ENCODE data around the gene KDM6A.
"Not testable (repeated sequence)": the region's sequence is repeated elsewhere in the genome, so short reads cannot be mapped to it uniquely, and the experiment has no call there.

Gene KDM6A

GRCh38 chrX:45110494-45110893 is 237.5 kb downstream of the KDM6A start:
- DNase-seq (ENCODE audit: low read depth), result no peak

- no peak for DNase-seq (ENCODE audit: low read depth)
These were observed 253.2 kb downstream of the KDM6A start for GRCh38 chrX:45126158-45126557.

- DNase-seq (ENCODE audit: low read depth), result no peak
These were observed 256.0 kb downstream of the KDM6A start for GRCh38 chrX:45128896-45129454.

- no peak for DNase-seq (ENCODE audit: low read depth)
These were observed 260.5 kb downstream of the KDM6A start for GRCh38 chrX:45133465-45133864.

GRCh38 chrX:45134315-45134731 is 261.3 kb downstream of the KDM6A start:
- DNase-seq (ENCODE audit: low read depth), result no peak

- DNase-seq (ENCODE audit: low read depth), result no peak
These were observed 261.8 kb downstream of the KDM6A start for GRCh38 chrX:45134775-45135174.

GRCh38 chrX:45135391-45136075 is 262.5 kb downstream of the KDM6A start:
- DNase-seq (ENCODE audit: low read depth), result not testable (repeated sequence)

- DNase-seq (ENCODE audit: low read depth), result no peak
These were observed 264.5 kb downstream of the KDM6A start for GRCh38 chrX:45137531-45137930.

- DNase-seq (ENCODE audit: low read depth), result no peak
These were observed 265.5 kb downstream of the KDM6A start for GRCh38 chrX:45138525-45138924.

GRCh38 chrX:45140812-45141211 is 267.8 kb downstream of the KDM6A start:
- no peak for DNase-seq (ENCODE audit: low read depth)

GRCh38 chrX:45142185-45142584 is 269.2 kb downstream of the KDM6A start:
- DNase-seq (ENCODE audit: low read depth), result no peak

- no peak for DNase-seq (ENCODE audit: low read depth)
These were observed 270.5 kb downstream of the KDM6A start for GRCh38 chrX:45143455-45143854.

GRCh38 chrX:45145492-45146215 is 272.7 kb downstream of the KDM6A start:
- DNase-seq (ENCODE audit: low read depth), result no peak

- no peak for DNase-seq (ENCODE audit: low read depth)
These were observed 277.8 kb downstream of the KDM6A start for GRCh38 chrX:45150821-45151220.

- DNase-seq (ENCODE audit: low read depth), result no peak
These were observed 281.0 kb downstream of the KDM6A start for GRCh38 chrX:45154033-45154360.

- DNase-seq (ENCODE audit: low read depth), result no peak
These were observed 281.5 kb downstream of the KDM6A start for GRCh38 chrX:45154462-45154861.

GRCh38 chrX:45157647-45158046 is 284.7 kb downstream of the KDM6A start:
- no peak for DNase-seq (ENCODE audit: low read depth)

All from non-pigmented ciliary epithelial cell (primary cell).